IMR-90 (cell line): ENCODE measurements around the gene PRKAR1A. TPM values are rescaled to one million over a fixed set of nuclear protein-coding genes. Genes with fewer than 3 reads are reported as not detected.
A peak's percentile ranks its signal among the peaks of the same experiment; 100 is the strongest.

Source experiments
- ATAC-seq: fragments of 200-7000 bp; cut with Tn5 transposase; 2 replicates; pipeline ENCODE4 v1.9.1; 2020; ENCODE audit warnings: low read depth, mild to moderate bottlenecking, moderate library complexity
- BruUV-seq: library from RNA; stranded (reverse); fragments of 400-500 nt; replicated peaks from 2 replicates; lab custom pipeline; 2021; lab: Mats Ljungman, UMichigan
- CTCF ChIA-PET: fragments of 300-600 bp; formaldehyde crosslinking; extraction: SDS; loops from one replicate; lab custom pipeline; 2021; ENCODE audit warnings: antibody characterized with exemption; lab: Yijun Ruan, JAX
- POLR2A ChIA-PET: fragments of 300-600 bp; sonication (Branson Sonifier 250); formaldehyde crosslinking; loops from one replicate; lab custom pipeline; 2022; ENCODE audit warnings: antibody characterized with exemption; ENCODE audit not compliant: unreplicated experiment; lab: Charles Lee
- DNase-seq: peaks from one replicate; pipeline ENCODE4 v3.0.0; 2013
- H2AFZ ChIP-seq: replicated peaks from 2 replicates; pipeline ENCODE3; 2013; ENCODE audit warnings: low read length, mild to moderate bottlenecking; ENCODE audit not compliant: poor library complexity
- H2AK5ac ChIP-seq: 2 replicates; pipeline ENCODE4 v1.6.1; 2013; ENCODE audit warnings: low read depth, low read length, inconsistent platforms
- H2AK9ac ChIP-seq: replicated peaks from 2 replicates; pipeline ENCODE3; 2013; ENCODE audit warnings: mild to moderate bottlenecking, low read depth, low read length, moderate library complexity; ENCODE audit not compliant: poor library complexity
- H2BK120ac ChIP-seq: 2 replicates; pipeline ENCODE4 v1.6.1; 2013; ENCODE audit warnings: low read depth, low read length, inconsistent platforms
- H2BK15ac ChIP-seq: 3 replicates; pipeline ENCODE4 v1.6.1; 2013; ENCODE audit warnings: low read depth, low read length, inconsistent platforms
- H2BK20ac ChIP-seq: 2 replicates; pipeline ENCODE4 v1.6.1; 2013; ENCODE audit warnings: low read depth, mild to moderate bottlenecking, inconsistent platforms, low read length, moderate library complexity
- H2BK5ac ChIP-seq: 2 replicates; pipeline ENCODE4 v1.6.1; 2013; ENCODE audit warnings: mild to moderate bottlenecking, low read depth, low read length, inconsistent platforms; ENCODE audit not compliant: poor library complexity, severe bottlenecking
- H3K14ac ChIP-seq: replicated peaks from 2 replicates; pipeline ENCODE4 v1.6.1; 2013; ENCODE audit warnings: low read depth, low read length, inconsistent platforms
- H3K18ac ChIP-seq: 2 replicates; pipeline ENCODE4 v1.6.1; 2013; ENCODE audit warnings: low read depth, low read length, control low read depth
- H3K23ac ChIP-seq: 2 replicates; pipeline ENCODE4 v1.6.1; 2013; ENCODE audit warnings: low read depth, low read length, inconsistent platforms
- H3K27ac ChIP-seq: 2 replicates; pipeline ENCODE4 v1.5.1; 2013; ENCODE audit warnings: mild to moderate bottlenecking, control low read depth, low read length; ENCODE audit not compliant: insufficient read depth
- H3K27me3 ChIP-seq: 2 replicates; pipeline ENCODE4 v1.6.1; 2013; ENCODE audit warnings: low read length; ENCODE audit not compliant: control insufficient read depth, insufficient read depth
- H3K36me3 ChIP-seq: 2 replicates; pipeline ENCODE4 v1.6.1; 2013; ENCODE audit warnings: low read length, mixed read lengths; ENCODE audit not compliant: control insufficient read depth, insufficient read depth
- H3K4ac ChIP-seq: 2 replicates; pipeline ENCODE4 v1.6.1; 2013; ENCODE audit warnings: low read depth, low read length, inconsistent platforms
- H3K4me1 ChIP-seq: 2 replicates; pipeline ENCODE4 v1.6.1; 2013; ENCODE audit warnings: low read length, mixed read lengths; ENCODE audit not compliant: control insufficient read depth, insufficient read depth
- H3K4me2 ChIP-seq: 2 replicates; pipeline ENCODE4 v1.6.1; 2013; ENCODE audit warnings: low read depth, mild to moderate bottlenecking, control low read depth, low read length, moderate library complexity
- H3K4me3 ChIP-seq: 2 replicates; pipeline ENCODE4 v1.5.1; 2013; ENCODE audit warnings: low read depth, mild to moderate bottlenecking, control low read depth, low read length, moderate library complexity; ENCODE audit not compliant: insufficient read depth
- H3K56ac ChIP-seq: 2 replicates; pipeline ENCODE4 v1.6.1; 2013; ENCODE audit warnings: low read length, inconsistent platforms; ENCODE audit not compliant: insufficient read depth; ENCODE audit errors: extremely low read depth
- H3K79me1 ChIP-seq, 2 experiments: 2 replicates each; pipeline ENCODE4 v1.6.1; 2013; ENCODE audit warnings: low read length in 2 of 2, inconsistent platforms in 1 of 2, low read depth in 1 of 2
- H3K9ac ChIP-seq: 2 replicates; pipeline ENCODE4 v1.6.1; 2013; ENCODE audit warnings: low read depth, low read length, control low read depth
- H3K9me1 ChIP-seq: 2 replicates; pipeline ENCODE4 v1.6.1; 2013; ENCODE audit warnings: low read length, inconsistent platforms; ENCODE audit not compliant: insufficient read depth
- H3K9me3 ChIP-seq: 2 replicates; pipeline ENCODE4 v1.6.1; 2013; ENCODE audit warnings: low read length; ENCODE audit not compliant: control insufficient read depth, insufficient read depth
- H4K20me1 ChIP-seq: 2 replicates; pipeline ENCODE4 v1.6.1; 2013; ENCODE audit warnings: low read length, inconsistent platforms; ENCODE audit not compliant: insufficient read depth
- H4K5ac ChIP-seq: 2 replicates; pipeline ENCODE4 v1.6.1; 2013; ENCODE audit warnings: mild to moderate bottlenecking, low read depth, low read length, control low read depth
- H4K8ac ChIP-seq, 2 experiments: 2 replicates each; pipeline ENCODE4 v1.6.1; 2013; ENCODE audit warnings: low read depth in 2 of 2, low read length in 2 of 2, control low read depth in 1 of 2, inconsistent platforms in 1 of 2
- H4K91ac ChIP-seq: 2 replicates; pipeline ENCODE4 v1.6.1; 2013; ENCODE audit warnings: low read depth, low read length, inconsistent platforms; ENCODE audit not compliant: insufficient read depth
- BHLHE40 ChIP-seq: fragments of 150-350 bp; IDR thresholded peaks from 2 replicates; pipeline ENCODE4 v1.6.1; 2016; ENCODE audit warnings: mild to moderate bottlenecking, low read depth, low read length
- CEBPB ChIP-seq: IDR thresholded peaks from 2 replicates; pipeline ENCODE4 v1.6.1; 2012; ENCODE audit warnings: low read depth, low read length, improper control_type of control experiment
- CHD1 ChIP-seq: IDR thresholded peaks from 2 replicates; pipeline ENCODE4 v1.6.1; 2012; ENCODE audit warnings: low read depth, low read length, improper control_type of control experiment
- CTCF ChIP-seq: conservative IDR thresholded peaks from 2 replicates; pipeline ENCODE4 v1.5.1; 2012; ENCODE audit warnings: mild to moderate bottlenecking, low read depth, low read length, improper control_type of control experiment
- FOS ChIP-seq: fragments of 150-350 bp; IDR thresholded peaks from 2 replicates; pipeline ENCODE4 v1.6.1; 2016; ENCODE audit warnings: low read depth, low read length
- MAFK ChIP-seq: IDR thresholded peaks from 2 replicates; pipeline ENCODE4 v1.6.1; 2012; ENCODE audit warnings: low read depth, low read length, improper control_type of control experiment
- MAZ ChIP-seq: IDR thresholded peaks from 2 replicates; pipeline ENCODE4 v1.6.1; 2012; ENCODE audit warnings: low read depth, mild to moderate bottlenecking, low read length, improper control_type of control experiment, moderate library complexity, borderline replicate concordance
- MXI1 ChIP-seq: IDR thresholded peaks from 2 replicates; pipeline ENCODE4 v1.6.1; 2012; ENCODE audit warnings: low read depth, mild to moderate bottlenecking, low read length, moderate library complexity, borderline replicate concordance
- NFE2L2 ChIP-seq: fragments of 150-350 bp; IDR thresholded peaks from 2 replicates; pipeline ENCODE4 v1.6.1; 2016; ENCODE audit warnings: low read depth, mild to moderate bottlenecking, low read length
- POLR2A ChIP-seq: IDR thresholded peaks from 2 replicates; pipeline ENCODE4 v1.6.1; 2012; ENCODE audit warnings: mild to moderate bottlenecking, low read depth, low read length
- RAD21 ChIP-seq: IDR thresholded peaks from 2 replicates; pipeline ENCODE4 v1.6.1; 2012; ENCODE audit warnings: low read length, improper control_type of control experiment
- RCOR1 ChIP-seq: IDR thresholded peaks from 2 replicates; pipeline ENCODE4 v1.6.1; 2012; ENCODE audit warnings: mild to moderate bottlenecking, low read length, improper control_type of control experiment; ENCODE audit not compliant: insufficient replicate concordance
- RFX5 ChIP-seq: IDR thresholded peaks from 2 replicates; pipeline ENCODE4 v1.8.0; 2012; ENCODE audit warnings: low read depth, mild to moderate bottlenecking, low read length, moderate library complexity
- SMC3 ChIP-seq: fragments of 150-350 bp; IDR thresholded peaks from 2 replicates; pipeline ENCODE4 v1.6.1; 2016; ENCODE audit warnings: low read depth, mild to moderate bottlenecking, antibody characterized with exemption, low read length, moderate library complexity
- WGBS, 2 experiments: methylation state at CpG; one replicate each; pipeline versions ENCODE4 v1.1.5 to v1.1.7; 2013; ENCODE audit warnings: missing lambda C conversion rate in 2 of 2; ENCODE audit not compliant: insufficient read length in 1 of 2; ENCODE audit errors: extremely low coverage in 2 of 2; 5-methylcytosine and 5-hydroxymethylcytosine counted together
- dilution Hi-C: fragments of 300-500 bp; cut with HindIII; formaldehyde crosslinking; loops from one replicate; pipeline ENCODE4 v1.14.3; 2018; ENCODE audit warnings: low sequenced_read_pairs; ENCODE audit not compliant: unreplicated experiment
- in situ Hi-C: fragments of 300-500 bp; cut with MboI; formaldehyde crosslinking; loops from 3 replicates; pipeline ENCODE4 v1.14.3; 2019; ENCODE audit warnings: low sequenced_read_pairs, inconsistent platforms, mixed read lengths
- intact Hi-C: fragments of 100-400 bp; cut with micrococcal nuclease; formaldehyde crosslinking; loops from 2 replicates; pipeline ENCODE4 v1.10.0; 2022
- polyA plus RNA-seq, 3 experiments: library from polyadenylated mRNA; depleted of rRNA; stranded (reverse); fragments of >200 nt; gene quantifications; 2 replicates each; pipeline ENCODE4 v1.2.3, GENCODE V29; 2012; ENCODE audit warnings: low replicate concordance in 1 of 3
- total RNA-seq: library from RNA; depleted of rRNA; stranded (reverse); fragments of >200 nt; gene quantifications from 2 replicates; pipeline ENCODE4 v1.2.3, GENCODE V29; 2012
- TF ChIP-seq, protein P1 (sequence below): fragments of 150-350 bp; IDR thresholded peaks from 2 replicates; pipeline ENCODE4 v1.6.1; 2017; ENCODE audit warnings: mild to moderate bottlenecking, antibody characterized with exemption, low read length, low read depth
- TF ChIP-seq, protein P2 (sequence below): fragments of 150-350 bp; IDR thresholded peaks from 2 replicates; pipeline ENCODE4 v1.6.1; 2016; ENCODE audit warnings: low read depth, mild to moderate bottlenecking, low read length, moderate library complexity, borderline replicate concordance

PRKAR1A gene
- total and polyA plus RNA-seq, 2 of the 4 experiments (the other 2 are of a cell fraction), result 145 to 256 TPM

- Histone ChIP-seq H3K4me1 (no peaks in the 10 kb centered on the region), H4K5ac (no peak overlapping the region), H3K79me1 (no peaks in the 10 kb centered on the region), H3K27me3 (no peaks in the 10 kb centered on the region; the same call in 1 of the 2 replicates), H2BK5ac (no peak overlapping the region), H3K36me3 (no peaks in the 10 kb centered on the region), H3K27ac (no peak overlapping the region), H2BK120ac (no peak overlapping the region), H3K23ac (no peak overlapping the region), H2AK5ac (no peak overlapping the region), H4K91ac (no peak overlapping the region), H4K8ac (no peak overlapping the region), H4K20me1 (no peaks in the 10 kb centered on the region), H2BK20ac (no peak overlapping the region), H3K9me3 (no peaks in the 10 kb centered on the region; the same call in 1 of the 2 replicates), H3K4me2 (no peak overlapping the region), H3K9me1 (no peaks in the 10 kb centered on the region), H3K4ac (no peak overlapping the region), H2AFZ (no peak overlapping the region), H2BK15ac (no peak overlapping the region), H3K18ac (no peak overlapping the region), H3K4me3 (no peak overlapping the region), H2AK9ac (no peak overlapping the region), H3K14ac (no peak overlapping the region), H3K56ac (no peak overlapping the region), H3K9ac (no peak overlapping the region)
- DNase-seq (peak; percentile 46), ATAC-seq (peak; percentile 44; the same call in 1 of the 2 replicates)
- no peak for TF ChIP-seq RAD21
- no peak for TF ChIP-seq POLR2A
- no peak for TF ChIP-seq BHLHE40
- no peak for TF ChIP-seq SMC3
- no peak for TF ChIP-seq NFE2L2
- TF ChIP-seq RFX5, result no peak
- no peak for TF ChIP-seq CEBPB
- TF ChIP-seq MXI1, result no peak
- TF ChIP-seq CTCF, result no peak
- TF ChIP-seq, protein P1, sequence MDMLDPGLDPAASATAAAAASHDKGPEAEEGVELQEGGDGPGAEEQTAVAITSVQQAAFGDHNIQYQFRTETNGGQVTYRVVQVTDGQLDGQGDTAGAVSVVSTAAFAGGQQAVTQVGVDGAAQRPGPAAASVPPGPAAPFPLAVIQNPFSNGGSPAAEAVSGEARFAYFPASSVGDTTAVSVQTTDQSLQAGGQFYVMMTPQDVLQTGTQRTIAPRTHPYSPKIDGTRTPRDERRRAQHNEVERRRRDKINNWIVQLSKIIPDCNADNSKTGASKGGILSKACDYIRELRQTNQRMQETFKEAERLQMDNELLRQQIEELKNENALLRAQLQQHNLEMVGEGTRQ, result no peak
- no peak for TF ChIP-seq FOS
- TF ChIP-seq RCOR1, result no peak
- no peak for TF ChIP-seq MAZ
- no peak for TF ChIP-seq CHD1
- TF ChIP-seq MAFK, result no peak
- TF ChIP-seq, protein P2, sequence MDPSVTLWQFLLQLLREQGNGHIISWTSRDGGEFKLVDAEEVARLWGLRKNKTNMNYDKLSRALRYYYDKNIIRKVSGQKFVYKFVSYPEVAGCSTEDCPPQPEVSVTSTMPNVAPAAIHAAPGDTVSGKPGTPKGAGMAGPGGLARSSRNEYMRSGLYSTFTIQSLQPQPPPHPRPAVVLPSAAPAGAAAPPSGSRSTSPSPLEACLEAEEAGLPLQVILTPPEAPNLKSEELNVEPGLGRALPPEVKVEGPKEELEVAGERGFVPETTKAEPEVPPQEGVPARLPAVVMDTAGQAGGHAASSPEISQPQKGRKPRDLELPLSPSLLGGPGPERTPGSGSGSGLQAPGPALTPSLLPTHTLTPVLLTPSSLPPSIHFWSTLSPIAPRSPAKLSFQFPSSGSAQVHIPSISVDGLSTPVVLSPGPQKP, result no peak
- dilution Hi-C loops, result no loop called here
- in situ Hi-C loops, result loop anchor here (25.0 kb wide), 1 partner anchor 506 kb away; no protein-coding TSS in a partner anchor
- WGBS, 2 experiments, result no CpG with 5 or more reads among the region's 5 CpGs
- intact Hi-C loops, result loop anchor here (10.0 kb wide), 2 partner anchors 504 to 776 kb away; no protein-coding TSS in a partner anchor
- CTCF ChIA-PET, result interaction anchor here (1.1 to 1.4 kb wide), 2 partner anchors 14 to 69 kb away, joined by 3 read pairs; no protein-coding TSS in a partner anchor
- no TSS peak for BruUV-seq
- POLR2A ChIA-PET, result no interaction called here
Measured at GRCh38 chr17:68468334-68468733, 43.9 kb upstream of the PRKAR1A start.
